Measurements from ENCODE around the gene ZNF839. TPM values are rescaled to one million over a fixed set of nuclear protein-coding genes. Genes with fewer than 3 reads are reported as not detected.
A peak's percentile ranks its signal among the peaks of the same experiment; 100 is the strongest.

Gene ZNF839
- total RNA-seq, 1 donor from 2014 or later = 14.9 TPM

GRCh38 chr14:102333795-102334705 lies 14.5 kb downstream of the ZNF839 start:
- Mint-ChIP-seq H3K36me3 (ENCODE audit: insufficient read depth) (peaks cover 9% of the 10 kb centered on the region), H3K27me3 (no peaks in the 10 kb centered on the region), H3K27ac (no peak overlapping the region), H3K4me3 (ENCODE audit: low read depth) (no peak overlapping the region), H3K4me1 (ENCODE audit: low read depth) (no peaks in the 10 kb centered on the region), H3K9me3 (ENCODE audit: low read depth) (no peaks in the 10 kb centered on the region)
- TF ChIP-seq CTCF (IDR thresholded peaks at IDR 0.05; ENCODE audit: unreplicated experiment) = no peak
- DNase-seq (ENCODE audit: low spot score, unreplicated experiment) = no peak

- H3K27me3 Mint-ChIP-seq = no peaks in the 10 kb centered on the region
- no peak for TF ChIP-seq CTCF (IDR thresholded peaks at IDR 0.05; ENCODE audit: unreplicated experiment)
- H3K9me3 Mint-ChIP-seq (ENCODE audit: low read depth) = no peaks in the 10 kb centered on the region
- H3K36me3 Mint-ChIP-seq (ENCODE audit: insufficient read depth) = peaks cover 9% of the 10 kb centered on the region
- H3K4me1 Mint-ChIP-seq (ENCODE audit: low read depth) = no peaks in the 10 kb centered on the region
- no peak overlapping the region for H3K27ac Mint-ChIP-seq
- no peak for DNase-seq (ENCODE audit: low spot score, unreplicated experiment)
- no peak overlapping the region for H3K4me3 Mint-ChIP-seq (ENCODE audit: low read depth)
Observed at GRCh38 chr14:102335163-102335562, 15.6 kb downstream of the ZNF839 start.

GRCh38 chr14:102338724-102339123 lies 19.2 kb downstream of the ZNF839 start:
- H3K27me3 Mint-ChIP-seq = no peaks in the 10 kb centered on the region
- H3K36me3 Mint-ChIP-seq (ENCODE audit: insufficient read depth) = peaks cover 9% of the 10 kb centered on the region
- no peak for TF ChIP-seq CTCF (IDR thresholded peaks at IDR 0.05; ENCODE audit: unreplicated experiment)
- no peak for DNase-seq (ENCODE audit: low spot score, unreplicated experiment)
- no peaks in the 10 kb centered on the region for H3K4me1 Mint-ChIP-seq (ENCODE audit: low read depth)
- no peak overlapping the region for H3K4me3 Mint-ChIP-seq (ENCODE audit: low read depth)
- H3K27ac Mint-ChIP-seq = peak overlapping the region; percentile 6
- H3K9me3 Mint-ChIP-seq (ENCODE audit: low read depth) = no peaks in the 10 kb centered on the region

GRCh38 chr14:102341566-102341965 lies 22.0 kb downstream of the ZNF839 start:
- H3K9me3 Mint-ChIP-seq (ENCODE audit: low read depth) = no peaks in the 10 kb centered on the region
- no peak overlapping the region for H3K27ac Mint-ChIP-seq
- no peak for TF ChIP-seq CTCF (IDR thresholded peaks at IDR 0.05; ENCODE audit: unreplicated experiment)
- H3K4me1 Mint-ChIP-seq (ENCODE audit: low read depth) = no peaks in the 10 kb centered on the region
- no peak for DNase-seq (ENCODE audit: low spot score, unreplicated experiment)
- H3K36me3 Mint-ChIP-seq (ENCODE audit: insufficient read depth) = peaks cover 4% of the 10 kb centered on the region
- no peak overlapping the region for H3K4me3 Mint-ChIP-seq (ENCODE audit: low read depth)
- no peaks in the 10 kb centered on the region for H3K27me3 Mint-ChIP-seq

- Mint-ChIP-seq H3K27ac (no peak overlapping the region), H3K36me3 (ENCODE audit: insufficient read depth) (peaks cover 4% of the 10 kb centered on the region), H3K27me3 (no peaks in the 10 kb centered on the region), H3K9me3 (ENCODE audit: low read depth) (no peaks in the 10 kb centered on the region), H3K4me3 (ENCODE audit: low read depth) (no peak overlapping the region), H3K4me1 (ENCODE audit: low read depth) (no peaks in the 10 kb centered on the region)
- no peak for TF ChIP-seq CTCF (IDR thresholded peaks at IDR 0.05; ENCODE audit: unreplicated experiment)
- no peak for DNase-seq (ENCODE audit: low spot score, unreplicated experiment)
Observed at GRCh38 chr14:102342238-102342637, 22.7 kb downstream of the ZNF839 start.

All from progenitor cell of endocrine pancreas (in vitro differentiated cells).